PFSK-1 (cell line): Measurements from ENCODE around the gene PRM3.

ENCODE experiments used
- FOXP2 ChIP-seq: optimal IDR thresholded peaks from 2 replicates; pipeline ENCODE3; 2011; ENCODE audit warnings: borderline replicate concordance, control low read depth, inconsistent platforms; ENCODE audit not compliant: insufficient read depth; ENCODE audit errors: extremely low read length, extremely low read depth
- POLR2AphosphoS5 ChIP-seq: IDR thresholded peaks from 2 replicates; pipeline ENCODE4 v1.6.1; 2012; ENCODE audit warnings: low read depth, mild to moderate bottlenecking, control low read depth, low read length, moderate library complexity
- REST ChIP-seq, 2 experiments: IDR thresholded peaks; 2 replicates each; pipeline versions ENCODE4 v1.6.1 to v1.8.0; 2011 to 2012; ENCODE audit warnings: low read depth in 2 of 2, low read length in 2 of 2, control low read depth in 1 of 2, inconsistent platforms in 1 of 2, mild to moderate bottlenecking in 1 of 2, moderate library complexity in 1 of 2; ENCODE audit not compliant: insufficient read depth in 1 of 2
- SIN3A ChIP-seq: IDR thresholded peaks from 2 replicates; pipeline ENCODE4 v1.6.1; 2012; ENCODE audit warnings: mild to moderate bottlenecking, low read length, moderate library complexity, borderline replicate concordance; ENCODE audit not compliant: insufficient read depth
- TAF1 ChIP-seq: IDR thresholded peaks from 2 replicates; pipeline ENCODE4 v1.6.1; 2012; ENCODE audit warnings: low read length, control low read depth, borderline replicate concordance; ENCODE audit not compliant: insufficient read depth

PRM3 gene

GRCh38 chr16:11224096-11224893, 49.1 kb downstream of the PRM3 start:
- no peak for TF ChIP-seq POLR2AphosphoS5
- no peak for TF ChIP-seq TAF1
- no peak for TF ChIP-seq REST (IDR thresholded peaks at IDR 0.05; ENCODE audit: insufficient read depth in 1 of 2, low read depth in 2 of 2, low read length in 2 of 2)
- no peak for TF ChIP-seq FOXP2
- no peak for TF ChIP-seq SIN3A
